Colonic mucosa (tissue), 4 donors: ENCODE data around the gene MAU2. TPM values are rescaled to one million over a fixed set of nuclear protein-coding genes. Genes with fewer than 3 reads are reported as not detected.

Experiments
- DNase-seq: peaks from one replicate; pipeline ENCODE4 v3.0.0-alpha.2; 2020
- H3K27ac ChIP-seq: fragments of 200-600 bp; one replicate; pipeline ENCODE4 v1.8.0; 2021
- H3K27me3 ChIP-seq: fragments of 200-600 bp; one replicate; pipeline ENCODE4 v1.8.0; 2021
- H3K36me3 ChIP-seq: fragments of 200-600 bp; one replicate; pipeline ENCODE4 v1.8.0; 2021
- H3K4me1 ChIP-seq: fragments of 200-600 bp; one replicate; pipeline ENCODE4 v1.8.0; 2021; ENCODE audit warnings: mild to moderate bottlenecking
- H3K4me3 ChIP-seq: fragments of 200-600 bp; one replicate; pipeline ENCODE4 v1.8.0; 2021
- H3K9ac ChIP-seq, 2 donors: one replicate each; pipeline ENCODE4 v1.7.0; 2013; ENCODE audit warnings: control low read depth in 2 of 2, low read depth in 2 of 2, low read length in 2 of 2
- H3K9me3 ChIP-seq: fragments of 200-600 bp; one replicate; pipeline ENCODE4 v1.8.0; 2021
- intact Hi-C: fragments of 100-400 bp; cut with DNase I; formaldehyde crosslinking; loops from one replicate; pipeline ENCODE4 v1.14.1; 2022
- total RNA-seq, 2 donors: library from RNA; stranded (reverse); fragmentation: NEBNext Ultra II Directional in 1 of 2; extraction: Animal tissue kit (Norgen Biotek cat#: 25700) in 1 of 2; gene quantifications; one replicate each; pipeline ENCODE4 v1.2.1, GENCODE V29; 2021
- TF ChIP-seq, protein P1 (sequence below): fragments of 200-600 bp; IDR thresholded peaks from one replicate; pipeline ENCODE4 v1.8.0; 2022; ENCODE audit warnings: antibody characterized with exemption, mild to moderate bottlenecking
- donor health status: healthy.
- donor health status: DM: no; HTN: no; CAD: no.
- donor health status: DM: no; HTN: no; CAD: no.

Gene MAU2
- total RNA-seq, 2 donors from 2014 or later, result 33.5 to 56.7 TPM

- H3K9ac ChIP-seq, result no peak overlapping the region
- TF ChIP-seq, protein P1, sequence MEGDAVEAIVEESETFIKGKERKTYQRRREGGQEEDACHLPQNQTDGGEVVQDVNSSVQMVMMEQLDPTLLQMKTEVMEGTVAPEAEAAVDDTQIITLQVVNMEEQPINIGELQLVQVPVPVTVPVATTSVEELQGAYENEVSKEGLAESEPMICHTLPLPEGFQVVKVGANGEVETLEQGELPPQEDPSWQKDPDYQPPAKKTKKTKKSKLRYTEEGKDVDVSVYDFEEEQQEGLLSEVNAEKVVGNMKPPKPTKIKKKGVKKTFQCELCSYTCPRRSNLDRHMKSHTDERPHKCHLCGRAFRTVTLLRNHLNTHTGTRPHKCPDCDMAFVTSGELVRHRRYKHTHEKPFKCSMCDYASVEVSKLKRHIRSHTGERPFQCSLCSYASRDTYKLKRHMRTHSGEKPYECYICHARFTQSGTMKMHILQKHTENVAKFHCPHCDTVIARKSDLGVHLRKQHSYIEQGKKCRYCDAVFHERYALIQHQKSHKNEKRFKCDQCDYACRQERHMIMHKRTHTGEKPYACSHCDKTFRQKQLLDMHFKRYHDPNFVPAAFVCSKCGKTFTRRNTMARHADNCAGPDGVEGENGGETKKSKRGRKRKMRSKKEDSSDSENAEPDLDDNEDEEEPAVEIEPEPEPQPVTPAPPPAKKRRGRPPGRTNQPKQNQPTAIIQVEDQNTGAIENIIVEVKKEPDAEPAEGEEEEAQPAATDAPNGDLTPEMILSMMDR, result no peak
- H3K27me3 ChIP-seq, result no peaks in the 10 kb centered on the region
- H3K27ac ChIP-seq, result no peak overlapping the region
- no peaks in the 10 kb centered on the region for H3K9me3 ChIP-seq
- no peaks in the 10 kb centered on the region for H3K4me1 ChIP-seq
- DNase-seq, result no peak
- intact Hi-C loops, result no loop called here
- no peak overlapping the region for H3K4me3 ChIP-seq
- H3K36me3 ChIP-seq, result no peaks in the 10 kb centered on the region
Observed at GRCh38 chr19:19285686-19286085, 34.9 kb upstream of the MAU2 start.

- no peaks in the 10 kb centered on the region for H3K36me3 ChIP-seq
Observed at GRCh38 chr19:19292607-19293006, 28.0 kb upstream of the MAU2 start.

GRCh38 chr19:19294914-19295313, 25.7 kb upstream of the MAU2 start:
- Histone ChIP-seq H3K4me3 (no peak overlapping the region), H3K27me3 (no peaks in the 10 kb centered on the region), H3K9ac (no peak overlapping the region), H3K27ac (no peak overlapping the region), H3K4me1 (no peaks in the 10 kb centered on the region), H3K36me3 (no peaks in the 10 kb centered on the region), H3K9me3 (no peaks in the 10 kb centered on the region)
- DNase-seq, result no peak
- intact Hi-C loops, result no loop called here
- TF ChIP-seq, protein P1, result no peak

More at GRCh38 chr19:19292607-19293006, 28.0 kb upstream of the MAU2 start:
- TF ChIP-seq, protein P1, result no peak
- Histone ChIP-seq H3K4me1 (no peaks in the 10 kb centered on the region), H3K27ac (no peak overlapping the region), H3K9me3 (no peaks in the 10 kb centered on the region), H3K9ac (no peak overlapping the region), H3K27me3 (no peaks in the 10 kb centered on the region), H3K4me3 (no peak overlapping the region)
- no peak for DNase-seq
- intact Hi-C loops, result no loop called here

DNA sequence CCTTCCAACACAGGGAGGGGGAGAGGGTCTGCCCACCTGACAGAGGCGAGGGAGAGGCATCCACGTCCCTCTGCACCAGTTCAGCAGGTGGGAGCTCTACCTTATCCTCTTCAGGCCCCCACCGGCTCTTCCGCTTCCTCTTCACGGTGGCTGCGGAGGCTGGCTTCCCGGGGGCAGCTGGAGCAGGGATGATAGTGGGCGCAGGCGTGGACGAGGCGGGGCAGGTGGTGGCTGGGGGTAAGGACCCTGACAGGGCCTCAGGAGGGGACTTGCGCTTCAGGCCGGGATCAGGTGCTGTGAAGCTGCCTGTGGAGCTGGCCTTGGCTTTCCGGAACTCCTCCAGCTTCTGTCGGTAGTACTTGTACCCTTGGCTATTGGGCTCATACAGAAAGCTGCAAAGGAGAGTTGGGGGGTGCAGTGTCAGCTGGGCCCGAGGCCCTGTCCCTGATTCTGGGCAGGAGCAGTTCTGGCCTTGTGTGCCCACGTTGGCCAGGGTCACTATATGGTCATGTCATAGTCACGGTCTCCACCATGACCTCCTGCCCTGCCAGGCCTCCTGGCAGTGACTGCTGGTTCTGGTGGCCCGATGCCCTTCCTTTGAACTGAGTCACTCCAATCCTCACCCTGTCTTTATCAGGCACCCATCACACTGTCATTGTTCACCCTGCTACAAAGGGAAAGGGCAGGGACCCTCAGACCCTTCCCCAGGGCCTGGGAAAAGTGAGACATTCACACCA, 23.5 kb upstream of the MAU2 start:
- Histone ChIP-seq H3K36me3 (peaks cover 3% of the 10 kb centered on the region), H3K4me3 (no peak overlapping the region), H3K4me1 (no peaks in the 10 kb centered on the region), H3K27me3 (no peaks in the 10 kb centered on the region), H3K9ac (no peak overlapping the region), H3K27ac (no peak overlapping the region), H3K9me3 (no peaks in the 10 kb centered on the region)
- DNase-seq, result no peak
- TF ChIP-seq, protein P1, result no peak
- intact Hi-C loops, result no loop called here

GRCh38 chr19:19297759-19298158, 22.9 kb upstream of the MAU2 start:
- Histone ChIP-seq H3K4me1 (no peaks in the 10 kb centered on the region), H3K4me3 (no peak overlapping the region), H3K27ac (no peak overlapping the region), H3K36me3 (peaks cover 3% of the 10 kb centered on the region), H3K27me3 (no peaks in the 10 kb centered on the region), H3K9me3 (no peaks in the 10 kb centered on the region), H3K9ac (no peak overlapping the region)
- no peak for DNase-seq
- TF ChIP-seq, protein P1, result no peak
- intact Hi-C loops, result no loop called here
